GM12878 (cell line): Measurements from ENCODE around the gene PNLDC1. TPM values are rescaled to one million over a fixed set of nuclear protein-coding genes. Genes with fewer than 3 reads are reported as not detected.

ENCODE experiments used
- CBX5 ChIP-seq: sonication (generic); IDR thresholded peaks from 2 replicates; pipeline ENCODE4 v1.6.1; 2016; ENCODE audit warnings: low read depth, moderate library complexity, mild to moderate bottlenecking, inconsistent platforms
- CEBPZ ChIP-seq: fragments of 150-350 bp; IDR thresholded peaks from 2 replicates; pipeline ENCODE4 v1.6.1; 2016; ENCODE audit warnings: low read depth, low read length
- FOS ChIP-seq: IDR thresholded peaks from 3 replicates; pipeline ENCODE4 v1.6.1; 2011; ENCODE audit warnings: borderline replicate concordance; ENCODE audit not compliant: insufficient read length; ENCODE audit errors: extremely low read depth
- IKZF1 ChIP-seq: fragments of 450-650 bp; conservative IDR thresholded peaks from 2 replicates; pipeline ENCODE4 v1.6.1; 2017; ENCODE audit warnings: antibody characterized with exemption, mild to moderate bottlenecking
- JUND ChIP-seq: IDR thresholded peaks from 2 replicates; pipeline ENCODE4 v1.6.1; 2012; ENCODE audit warnings: low read depth, mild to moderate bottlenecking, low read length, improper control_type of control experiment, moderate library complexity
- KLF5 ChIP-seq: fragments of 450-650 bp; IDR thresholded peaks from 2 replicates; pipeline ENCODE4 v1.6.1; 2014; ENCODE audit warnings: mild to moderate bottlenecking; ENCODE audit not compliant: partially characterized antibody
- RAD51 ChIP-seq: fragments of 450-650 bp; IDR thresholded peaks from 2 replicates; pipeline ENCODE4 v1.6.1; 2016; ENCODE audit warnings: moderate library complexity, mild to moderate bottlenecking, inconsistent platforms
- ZBTB40 ChIP-seq: fragments of 450-650 bp; IDR thresholded peaks from 2 replicates; pipeline ENCODE4 v1.6.1; 2016; ENCODE audit warnings: mild to moderate bottlenecking, moderate library complexity, borderline replicate concordance
- polyA plus RNA-seq, 11 experiments: library from polyadenylated mRNA; depleted of rRNA in 4 of 11; unstranded in 6 of 11; stranded (reverse) in 5 of 11; fragments of >200 nt; fragmentation: Nextera tagmentation in 4 of 11; fragmentation: Illumina TruSeq in 1 of 11; extraction: Ambion mirVana in 4 of 11; extraction: Trizol in 1 of 11; gene quantifications; 1 replicate in 1 of 11; 2 replicates in 10 of 11; pipeline versions ENCODE4 v1.2.1 to v1.2.3, GENCODE V29; 2011 to 2016; ENCODE audit warnings: inconsistent platforms in 2 of 11, missing spikeins in 2 of 11, low read depth in 1 of 11
- total RNA-seq, 4 experiments: library from RNA; depleted of rRNA in 3 of 4; stranded (reverse); fragments of >200 nt in 3 of 4; fragmentation: Illumina TruSeq in 1 of 4; extraction: Trizol in 1 of 4; gene quantifications; 2 replicates each; pipeline versions ENCODE4 v1.2.1 to v1.2.3, GENCODE V29; 2013 to 2021

The PNLDC1 gene
- total and polyA plus RNA-seq, 10 of the 15 experiments (the other 5 are each of a cell fraction or from before 2014, with no cell fraction given): 0.06 to 0.25 (median 0.09) TPM; not detected in 2

- TF ChIP-seq ZBTB40: peak; percentile 94
- no peak for TF ChIP-seq RAD51
- no peak for TF ChIP-seq CEBPZ
- TF ChIP-seq FOS: no peak
- peak; percentile 11 for TF ChIP-seq KLF5
- TF ChIP-seq CBX5: no peak; the same call in 1 of the 2 replicates
- TF ChIP-seq JUND: no peak
- peak; percentile 79; the same call in 1 of the 2 replicates for TF ChIP-seq IKZF1
These were observed 10.5 kb upstream of the PNLDC1 start, which contains the start of gene TCP1 (continued) for GRCh38 chr6:159789377-159790148.
